ENCODE measurements around the gene SPTBN1.

Gene SPTBN1

DNA sequence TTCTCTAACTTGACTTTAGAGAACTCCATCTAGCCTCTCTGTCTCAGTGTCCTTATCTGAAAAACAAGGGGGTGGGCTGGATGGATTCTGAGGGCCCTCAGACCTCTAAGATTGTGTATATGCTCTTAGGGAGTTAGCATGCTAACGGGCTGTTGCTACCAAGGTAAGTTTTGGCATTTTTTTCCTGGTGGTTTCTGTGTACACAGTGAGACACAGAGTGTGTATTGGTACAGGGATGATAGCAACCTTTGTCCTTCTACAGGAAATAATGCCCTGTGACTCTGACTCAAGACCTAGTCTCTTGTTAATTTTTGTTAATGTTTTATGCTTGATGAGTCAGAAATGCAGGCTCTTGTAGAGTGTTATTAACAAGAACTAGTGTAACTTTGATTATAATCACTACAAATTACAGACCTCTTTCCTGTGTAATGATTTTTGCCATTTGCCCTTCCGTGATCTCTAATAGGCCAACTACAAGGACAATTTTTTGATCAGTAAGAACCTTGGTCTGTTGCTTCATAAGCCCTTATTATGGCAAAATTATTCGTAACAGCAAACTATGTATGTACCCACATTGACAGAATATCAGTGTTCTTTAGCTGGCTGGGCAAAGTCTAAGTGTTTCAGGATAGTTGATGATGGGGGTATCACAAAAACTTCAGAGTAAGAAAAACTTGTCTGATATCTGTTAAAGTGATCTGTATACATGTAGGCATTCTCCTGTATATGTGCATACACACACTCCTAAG is 89.7 kb downstream of the SPTBN1 start:
- TF ChIP-seq, protein P1, sequence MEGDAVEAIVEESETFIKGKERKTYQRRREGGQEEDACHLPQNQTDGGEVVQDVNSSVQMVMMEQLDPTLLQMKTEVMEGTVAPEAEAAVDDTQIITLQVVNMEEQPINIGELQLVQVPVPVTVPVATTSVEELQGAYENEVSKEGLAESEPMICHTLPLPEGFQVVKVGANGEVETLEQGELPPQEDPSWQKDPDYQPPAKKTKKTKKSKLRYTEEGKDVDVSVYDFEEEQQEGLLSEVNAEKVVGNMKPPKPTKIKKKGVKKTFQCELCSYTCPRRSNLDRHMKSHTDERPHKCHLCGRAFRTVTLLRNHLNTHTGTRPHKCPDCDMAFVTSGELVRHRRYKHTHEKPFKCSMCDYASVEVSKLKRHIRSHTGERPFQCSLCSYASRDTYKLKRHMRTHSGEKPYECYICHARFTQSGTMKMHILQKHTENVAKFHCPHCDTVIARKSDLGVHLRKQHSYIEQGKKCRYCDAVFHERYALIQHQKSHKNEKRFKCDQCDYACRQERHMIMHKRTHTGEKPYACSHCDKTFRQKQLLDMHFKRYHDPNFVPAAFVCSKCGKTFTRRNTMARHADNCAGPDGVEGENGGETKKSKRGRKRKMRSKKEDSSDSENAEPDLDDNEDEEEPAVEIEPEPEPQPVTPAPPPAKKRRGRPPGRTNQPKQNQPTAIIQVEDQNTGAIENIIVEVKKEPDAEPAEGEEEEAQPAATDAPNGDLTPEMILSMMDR (IDR thresholded peaks at IDR 0.05), result no peak

DNA sequence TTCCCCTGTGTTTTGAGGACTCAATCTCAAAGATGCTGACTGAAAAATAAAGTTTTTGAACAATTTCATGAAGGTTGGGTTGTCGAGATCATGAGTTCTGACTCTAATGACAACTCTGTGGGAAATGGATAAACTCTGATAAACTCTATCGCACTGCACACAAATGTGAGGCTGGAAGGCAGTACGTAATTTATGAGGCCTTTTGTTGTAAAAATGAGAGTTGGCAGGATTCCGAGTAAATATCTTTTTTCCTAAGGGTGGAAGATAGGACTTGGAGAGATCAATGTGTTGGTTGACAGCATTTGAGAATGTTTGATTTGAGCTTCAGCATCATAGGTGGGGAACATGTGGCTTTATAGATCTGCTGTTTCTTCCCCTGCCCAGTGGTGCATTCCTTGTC is 90.4 kb downstream of the SPTBN1 start:
- TF ChIP-seq, protein P1 (IDR thresholded peaks at IDR 0.05), result no peak

DNA sequence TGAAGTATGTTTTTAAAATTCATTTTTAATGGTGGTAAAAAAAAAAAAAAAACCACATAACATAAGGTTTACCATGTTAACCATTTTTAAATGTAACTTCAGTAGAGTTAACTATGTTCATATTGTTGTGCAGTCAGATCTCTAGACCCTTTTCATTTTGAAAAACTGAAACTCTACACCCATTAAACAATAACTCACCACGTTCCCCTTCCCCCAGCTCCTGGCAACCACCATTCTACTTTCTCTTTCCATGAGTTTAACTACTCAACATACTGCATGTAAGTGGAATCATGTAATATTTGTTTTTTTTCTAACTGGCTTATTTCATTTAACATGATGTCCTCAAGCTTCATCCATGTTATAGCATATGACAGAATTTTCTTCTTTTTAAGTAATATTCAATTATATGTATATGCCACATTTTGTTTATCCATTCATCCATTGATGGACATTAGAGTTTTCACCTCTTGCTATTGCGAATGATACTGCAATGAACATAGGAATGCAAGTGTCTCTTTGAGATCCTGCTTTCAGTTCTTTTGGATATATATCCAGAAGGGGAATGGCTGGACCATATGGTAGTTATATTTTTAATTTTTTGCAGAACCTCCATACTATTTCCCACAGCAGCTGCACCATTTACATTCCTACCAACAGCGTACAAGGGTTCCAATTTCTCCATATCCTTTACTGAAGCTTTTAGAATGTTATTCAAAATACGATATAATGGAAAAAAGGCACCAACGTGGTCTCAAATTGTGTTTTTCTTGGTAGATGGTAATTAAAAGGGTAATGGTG is 91.0 kb downstream of the SPTBN1 start:
- TF ChIP-seq, protein P1 (IDR thresholded peaks at IDR 0.05), result no peak

DNA sequence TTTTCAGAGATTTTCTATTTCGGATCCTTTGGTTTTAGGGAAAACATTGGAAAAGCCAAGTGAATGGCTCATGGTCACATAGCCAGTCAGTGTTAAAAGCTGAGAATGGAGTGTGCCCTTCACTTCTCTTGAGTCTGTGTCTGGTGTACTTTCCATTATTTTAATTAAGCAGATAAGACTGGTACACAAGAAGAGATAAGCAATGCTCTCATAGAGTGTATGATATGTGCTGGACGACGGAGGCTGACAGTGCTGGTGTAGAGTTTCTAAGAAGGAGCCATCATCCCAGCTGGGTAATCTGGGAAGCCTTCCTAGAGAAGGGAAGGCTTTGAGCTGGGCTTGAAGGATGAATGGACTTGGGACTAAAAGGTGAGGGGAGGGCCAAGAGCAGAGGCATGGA is 93.3 kb downstream of the SPTBN1 start:
- TF ChIP-seq, protein P1 (IDR thresholded peaks at IDR 0.05), result no peak

DNA sequence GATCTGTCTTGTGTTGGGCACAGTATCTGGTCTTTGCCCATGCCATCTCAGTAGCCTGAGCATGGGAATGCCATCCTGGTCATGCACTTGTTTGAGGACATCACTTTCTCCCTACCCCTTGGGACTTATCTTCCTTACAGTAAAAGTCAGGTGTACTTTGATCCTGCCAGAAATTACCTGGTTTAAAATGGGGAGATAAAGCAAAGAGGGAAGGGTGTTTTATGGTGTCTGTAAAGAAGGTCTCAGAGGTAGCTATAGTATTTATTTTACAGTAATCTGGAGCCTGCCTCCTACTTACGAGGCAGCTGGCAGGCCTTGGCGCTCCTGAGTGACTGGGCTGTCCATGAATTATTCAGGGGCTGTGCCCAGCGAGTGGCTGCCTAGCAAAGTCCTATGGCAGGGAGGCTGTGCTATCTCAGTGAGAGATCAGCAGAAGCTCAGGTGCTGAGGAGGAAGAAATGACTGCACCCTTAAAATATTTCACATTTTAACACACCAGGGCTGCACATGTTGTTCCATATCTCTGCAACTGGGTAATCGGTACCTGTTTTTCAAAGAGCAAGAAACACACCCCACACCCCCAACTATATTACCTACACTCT is 93.9 kb downstream of the SPTBN1 start:
- TF ChIP-seq, protein P1 (IDR thresholded peaks at IDR 0.05), result no peak

DNA sequence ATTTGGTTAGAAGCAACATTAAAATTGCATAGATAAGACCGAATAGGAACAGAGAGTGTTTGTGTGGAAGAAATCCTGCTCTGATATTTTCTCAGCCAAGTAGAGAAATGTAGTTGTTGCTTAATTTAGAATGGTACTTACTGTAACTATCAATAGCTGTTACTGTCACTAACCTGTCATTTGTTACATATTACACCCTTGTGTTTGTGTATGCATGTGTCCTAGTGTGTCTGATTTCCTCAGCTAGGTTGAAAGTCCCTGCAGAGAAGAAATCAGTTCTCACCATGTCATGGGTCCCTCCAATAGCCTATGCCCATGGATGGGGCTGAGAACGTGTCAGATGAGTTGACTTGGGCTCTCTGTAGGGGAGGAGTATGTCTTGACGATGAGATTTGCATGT is 94.4 kb downstream of the SPTBN1 start:
- TF ChIP-seq, protein P1 (IDR thresholded peaks at IDR 0.05), result no peak

DNA sequence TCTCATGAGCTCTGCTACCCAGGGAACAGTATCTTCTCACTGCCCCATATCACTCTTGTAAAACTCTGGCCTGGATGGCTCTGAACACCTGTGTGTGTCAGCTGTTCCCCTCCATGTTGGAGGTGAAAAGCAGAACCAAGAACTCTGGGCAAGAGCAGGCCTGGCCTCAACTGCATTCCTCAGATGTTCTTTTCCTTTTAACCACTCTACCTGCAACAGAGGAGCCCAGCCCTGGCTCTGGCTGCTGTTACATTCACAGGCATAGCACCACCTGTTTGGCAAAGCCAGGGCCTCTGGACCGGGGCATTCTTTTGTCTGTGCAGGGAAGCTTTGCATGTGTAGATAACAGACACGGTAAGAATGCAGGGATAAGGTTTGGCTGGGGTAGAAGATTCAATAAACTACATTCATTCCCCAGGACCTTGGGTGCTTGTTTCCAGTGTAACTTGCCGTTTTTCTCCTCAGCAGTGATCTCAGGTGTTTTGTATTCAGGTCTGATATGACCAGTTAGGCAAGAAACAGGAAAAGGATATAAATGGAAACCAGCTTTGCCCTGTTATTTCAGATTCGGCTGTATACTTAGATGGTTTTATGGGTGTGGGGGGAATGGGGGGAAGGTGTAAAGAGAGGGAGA is 95.1 kb downstream of the SPTBN1 start:
- TF ChIP-seq, protein P1 (IDR thresholded peaks at IDR 0.05), result no peak
